Vagina (tissue), 2 donors: ENCODE data around the gene ZCCHC10. TPM values are rescaled to one million over a fixed set of nuclear protein-coding genes. Genes with fewer than 3 reads are reported as not detected.
"Not testable (repeated sequence)": the region's sequence is repeated elsewhere in the genome, so short reads cannot be mapped to it uniquely, and the experiment has no call there.

Experiments used
- DNase-seq, 2 donors: peaks; one replicate each; pipeline ENCODE4 v3.0.0-alpha.2; 2017; ENCODE audit errors: extremely low spot score in 2 of 2
- H3K27ac ChIP-seq: fragments of 200-600 bp; sonication (generic); one replicate; pipeline ENCODE4 v1.5.1; 2019
- H3K27me3 ChIP-seq: fragments of 200-600 bp; sonication (generic); one replicate; pipeline ENCODE4 v1.5.1; 2019
- H3K36me3 ChIP-seq, 2 donors: fragments of 200-600 bp; sonication (generic); one replicate each; pipeline ENCODE4 v1.5.1; 2017 to 2019
- H3K4me1 ChIP-seq: fragments of 200-600 bp; sonication (generic); one replicate; pipeline ENCODE4 v1.5.1; 2019
- H3K4me3 ChIP-seq, 2 donors: fragments of 200-600 bp; sonication (generic); 1 replicate in 1 of 2; 2 replicates in 1 of 2; pipeline ENCODE4 v1.5.1; 2016 to 2019
- H3K9me3 ChIP-seq: fragments of 200-600 bp; sonication (generic); one replicate; pipeline ENCODE4 v1.5.1; 2019
- CTCF ChIP-seq, 3 experiments: fragments of 450-650 bp in 2 of 3; fragments of 200-600 bp in 1 of 3; sonication (generic) in 1 of 3; IDR thresholded peaks; one replicate each; pipeline ENCODE4 v1.5.1; 2017 to 2019; ENCODE audit warnings: antibody characterized with exemption in 3 of 3, mild to moderate bottlenecking in 2 of 3, moderate library complexity in 2 of 3
- POLR2A ChIP-seq, 2 donors: fragments of 450-650 bp; IDR thresholded peaks; one replicate each; pipeline ENCODE4 v1.6.1; 2017; ENCODE audit warnings: antibody characterized with exemption in 2 of 2, mild to moderate bottlenecking in 2 of 2, moderate library complexity in 2 of 2
- POLR2AphosphoS5 ChIP-seq, 2 donors: sonication (generic); formaldehyde crosslinking; IDR thresholded peaks; one replicate each; pipeline ENCODE4 v1.9.0; 2017; ENCODE audit warnings: antibody characterized with exemption in 2 of 2, mild to moderate bottlenecking in 2 of 2, low read depth in 1 of 2; ENCODE audit not compliant: insufficient read depth in 1 of 2
- intact Hi-C: fragments of 100-400 bp; cut with DNase I; formaldehyde crosslinking; loops from one replicate; pipeline ENCODE4 v1.15.1; 2023
- total RNA-seq: library from RNA; depleted of rRNA; stranded (reverse); fragments of >200 nt; gene quantifications from one replicate; pipeline ENCODE4 v1.2.3, GENCODE V29; 2016

ZCCHC10 gene
- total RNA-seq, 1 donor from 2014 or later, result 29.2 TPM

- Histone ChIP-seq H3K9me3 (no peaks in the 10 kb centered on the region), H3K36me3 (peaks cover 0 to 10% of the 10 kb centered on the region in 2 donors), H3K4me1 (no peaks in the 10 kb centered on the region), H3K27me3 (no peaks in the 10 kb centered on the region), H3K4me3 (no peak overlapping the region), H3K27ac (no peak overlapping the region)
- TF ChIP-seq POLR2A (IDR thresholded peaks at IDR 0.05) (no peak), POLR2AphosphoS5 (IDR thresholded peaks at IDR 0.05; ENCODE audit: insufficient read depth in 1 of 2, low read depth in 1 of 2) (no peak), CTCF (IDR thresholded peaks at IDR 0.05) (no peak)
- intact Hi-C loops, result no loop called here
- no peak for DNase-seq
Measured at GRCh38 chr5:133015466-133015865, 10.9 kb downstream of the ZCCHC10 start.

- H3K4me1 ChIP-seq, H3K9me3 ChIP-seq, H3K27me3 ChIP-seq, DNase-seq, intact Hi-C loops, H3K4me3 ChIP-seq, H3K27ac ChIP-seq: not testable (repeated sequence)
- H3K36me3 ChIP-seq, result peaks cover 0 to 15% of the 10 kb centered on the region in 2 donors
Measured at GRCh38 chr5:133008455-133008854, 17.9 kb downstream of the ZCCHC10 start.

GRCh38 chr5:133006653-133007052 is 19.7 kb downstream of the ZCCHC10 start:
- Histone ChIP-seq H3K4me1 (no peaks in the 10 kb centered on the region), H3K27me3 (no peaks in the 10 kb centered on the region), H3K36me3 (peaks cover 0 to 25% of the 10 kb centered on the region in 2 donors), H3K27ac (no peak overlapping the region), H3K9me3 (no peaks in the 10 kb centered on the region), H3K4me3 (no peak overlapping the region)
- DNase-seq, result no peak
- no peak for TF ChIP-seq CTCF (IDR thresholded peaks at IDR 0.05)
- no peak for TF ChIP-seq POLR2AphosphoS5 (IDR thresholded peaks at IDR 0.05; ENCODE audit: insufficient read depth in 1 of 2, low read depth in 1 of 2)
- TF ChIP-seq POLR2A (IDR thresholded peaks at IDR 0.05), result no peak
- intact Hi-C loops, result no loop called here

GRCh38 chr5:132999246-132999645 is 27.1 kb downstream of the ZCCHC10 start:
- intact Hi-C loops, result no loop called here
- Histone ChIP-seq H3K9me3 (no peaks in the 10 kb centered on the region), H3K27me3 (no peaks in the 10 kb centered on the region), H3K27ac (no peak overlapping the region), H3K36me3 (peaks cover 0 to 14% of the 10 kb centered on the region in 2 donors), H3K4me1 (no peaks in the 10 kb centered on the region), H3K4me3 (no peak overlapping the region)
- no peak for DNase-seq
- TF ChIP-seq CTCF (IDR thresholded peaks at IDR 0.05) (no peak), POLR2AphosphoS5 (IDR thresholded peaks at IDR 0.05; ENCODE audit: insufficient read depth in 1 of 2, low read depth in 1 of 2) (no peak), POLR2A (IDR thresholded peaks at IDR 0.05) (no peak)

- H3K27ac ChIP-seq, result no peak overlapping the region
- peaks cover 0 to 10% of the 10 kb centered on the region in 2 donors for H3K36me3 ChIP-seq
- DNase-seq, result no peak
- TF ChIP-seq POLR2AphosphoS5 (IDR thresholded peaks at IDR 0.05; ENCODE audit: insufficient read depth in 1 of 2, low read depth in 1 of 2) (no peak), CTCF (IDR thresholded peaks at IDR 0.05) (no peak), POLR2A (IDR thresholded peaks at IDR 0.05) (no peak)
- intact Hi-C loops, result no loop called here
- H3K9me3 ChIP-seq, result no peaks in the 10 kb centered on the region
- no peaks in the 10 kb centered on the region for H3K27me3 ChIP-seq
- H3K4me3 ChIP-seq, result no peak overlapping the region
- no peaks in the 10 kb centered on the region for H3K4me1 ChIP-seq
Measured at GRCh38 chr5:132998556-132998955, 27.8 kb downstream of the ZCCHC10 start.

GRCh38 chr5:132996307-132996706 is 30.0 kb downstream of the ZCCHC10 start:
- no peak overlapping the region for H3K4me3 ChIP-seq
- TF ChIP-seq CTCF (IDR thresholded peaks at IDR 0.05) (no peak), POLR2AphosphoS5 (IDR thresholded peaks at IDR 0.05; ENCODE audit: insufficient read depth in 1 of 2, low read depth in 1 of 2) (no peak), POLR2A (IDR thresholded peaks at IDR 0.05) (no peak)
- H3K27me3 ChIP-seq, result no peaks in the 10 kb centered on the region
- no peaks in the 10 kb centered on the region for H3K9me3 ChIP-seq
- H3K36me3 ChIP-seq, result no peaks in the 10 kb centered on the region
- H3K4me1 ChIP-seq, result no peaks in the 10 kb centered on the region
- intact Hi-C loops, result no loop called here
- DNase-seq, result no peak
- no peak overlapping the region for H3K27ac ChIP-seq
